HG03045 (cell line): ENCODE results near the gene SLC8B1.

Experiments used
- ATAC-seq: cut with Tn5 transposase; IDR thresholded peaks from one replicate; pipeline ENCODE4 v1.9.1; 2021; ENCODE audit warnings: mild to moderate bottlenecking, moderate library complexity; ENCODE audit not compliant: unreplicated experiment

The SLC8B1 gene

GRCh38 chr12:113325916-113326315, 9.0 kb downstream of the SLC8B1 start:
- ATAC-seq: no peak

GRCh38 chr12:113322343-113322742, 12.6 kb downstream of the SLC8B1 start:
- no peak for ATAC-seq

DNA sequence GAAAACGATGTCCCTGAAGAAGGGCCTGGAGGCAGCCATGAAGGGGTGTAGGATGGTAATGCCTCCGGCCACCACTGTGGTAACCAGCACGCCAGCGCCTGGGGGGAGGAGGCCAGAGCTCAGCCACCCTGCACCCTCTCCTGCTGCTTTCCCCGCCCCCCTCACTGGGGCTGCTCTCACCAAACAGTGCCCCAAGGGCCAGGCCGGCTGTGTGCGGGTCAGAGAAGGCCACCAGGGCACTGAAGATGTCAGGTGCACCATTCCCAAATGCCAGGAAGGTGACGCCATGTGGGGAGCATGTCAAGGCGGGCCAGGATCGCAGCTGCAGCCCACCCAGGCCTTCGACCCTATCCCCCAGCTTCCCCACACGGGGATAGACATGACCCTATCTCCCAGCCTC, 14.5 kb downstream of the SLC8B1 start:
- no peak for ATAC-seq

DNA sequence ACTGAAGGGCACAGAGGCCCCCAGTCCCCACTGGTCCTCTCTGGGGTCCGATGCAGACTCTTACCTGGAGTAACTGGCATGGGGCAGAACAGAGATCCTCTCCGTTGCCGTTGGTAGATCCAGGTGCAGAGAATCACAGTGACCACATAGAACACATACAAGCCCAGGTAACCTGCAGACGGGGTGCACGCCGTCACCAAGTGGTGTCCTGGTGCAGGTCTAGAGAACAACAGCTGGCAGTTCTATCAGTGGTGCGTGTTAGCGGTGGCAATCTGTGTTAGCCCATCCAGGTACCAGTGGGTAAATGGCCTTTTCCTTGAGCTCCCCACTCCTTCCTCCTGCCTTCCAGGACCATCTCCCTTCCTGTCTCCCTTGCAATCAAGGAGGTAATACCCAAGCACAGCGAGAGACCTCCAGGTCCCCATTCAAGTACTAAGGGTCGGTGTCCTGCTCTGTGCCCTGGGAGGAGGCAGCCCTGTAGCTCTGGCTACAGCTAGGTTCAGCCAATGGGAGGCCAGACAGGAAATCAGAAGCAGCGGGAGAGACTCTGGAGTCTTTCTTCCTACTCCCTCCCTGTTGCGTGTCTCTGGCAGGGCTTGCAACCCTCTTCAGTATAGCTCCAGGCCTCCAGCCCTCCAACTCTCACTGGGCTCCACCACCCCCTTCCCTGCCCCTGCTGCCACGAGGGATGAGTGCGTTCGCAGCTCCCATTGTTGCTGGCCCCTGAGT, 15.8 kb downstream of the SLC8B1 start:
- no peak for ATAC-seq

GRCh38 chr12:113318046-113318656, 16.8 kb downstream of the SLC8B1 start:
- ATAC-seq: no peak

GRCh38 chr12:113317122-113317521, 17.8 kb downstream of the SLC8B1 start:
- ATAC-seq: no peak

- ATAC-seq: no peak
These were observed 18.8 kb downstream of the SLC8B1 start for GRCh38 chr12:113316155-113316554.

GRCh38 chr12:113315358-113315757, 19.6 kb downstream of the SLC8B1 start:
- no peak for ATAC-seq

DNA sequence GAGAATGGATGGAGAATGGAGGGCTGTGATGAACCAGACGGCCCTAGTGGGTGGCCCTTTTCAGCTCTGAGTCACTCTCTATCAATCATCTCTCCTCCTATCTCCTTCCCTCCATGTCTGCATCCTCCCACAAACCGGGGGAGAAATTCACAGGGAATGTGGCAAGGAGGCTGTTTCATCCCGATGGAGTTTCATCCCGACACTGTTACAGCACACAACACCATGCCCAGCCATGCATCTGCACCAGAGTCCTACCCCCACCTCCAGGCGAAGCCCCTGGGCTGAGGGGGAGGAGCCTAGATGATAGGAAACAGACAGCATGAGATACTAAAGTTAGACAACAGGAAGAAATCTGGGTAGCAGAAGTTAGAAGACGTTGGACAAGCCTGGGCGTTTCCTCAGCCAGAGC, 20.8 kb downstream of the SLC8B1 start:
- no peak for ATAC-seq

DNA sequence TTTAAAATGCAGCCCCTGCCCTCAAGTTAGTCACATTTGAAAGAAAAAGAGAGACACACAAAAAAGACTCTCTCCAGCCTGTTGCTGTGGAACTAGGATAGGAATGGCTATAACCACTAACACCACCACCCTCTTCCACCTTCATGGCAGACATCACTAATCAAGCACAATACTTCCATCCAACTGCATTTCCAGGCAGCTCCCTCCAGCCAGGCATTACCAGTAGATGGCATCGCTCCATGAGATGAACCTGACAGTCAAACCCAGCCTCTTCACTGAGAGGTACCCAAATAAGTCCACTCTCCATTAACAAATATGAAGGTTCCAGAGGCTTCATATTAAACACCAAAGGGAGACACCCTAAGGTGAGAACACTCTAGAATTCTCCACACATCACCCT, 24.4 kb downstream of the SLC8B1 start:
- no peak for ATAC-seq

DNA sequence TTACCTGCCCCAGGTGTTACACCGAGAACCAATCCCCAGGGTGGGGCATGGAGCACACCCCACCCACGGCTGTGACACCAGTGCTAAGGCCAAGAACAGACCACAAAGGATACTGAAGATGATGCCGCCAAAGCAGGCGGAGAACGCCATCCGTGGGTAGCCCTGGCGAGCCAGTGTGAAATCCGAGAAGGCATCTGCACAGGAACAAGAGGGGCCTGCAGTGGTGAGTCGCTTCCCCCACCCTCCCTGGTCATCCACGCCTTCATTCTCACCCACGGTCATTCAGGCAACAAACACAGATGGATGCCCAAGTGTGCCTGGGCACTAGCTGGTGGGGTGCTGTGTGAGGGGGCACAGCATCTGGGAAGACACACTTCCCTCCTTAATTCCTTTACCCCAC, 28.5 kb downstream of the SLC8B1 start:
- ATAC-seq: no peak

DNA sequence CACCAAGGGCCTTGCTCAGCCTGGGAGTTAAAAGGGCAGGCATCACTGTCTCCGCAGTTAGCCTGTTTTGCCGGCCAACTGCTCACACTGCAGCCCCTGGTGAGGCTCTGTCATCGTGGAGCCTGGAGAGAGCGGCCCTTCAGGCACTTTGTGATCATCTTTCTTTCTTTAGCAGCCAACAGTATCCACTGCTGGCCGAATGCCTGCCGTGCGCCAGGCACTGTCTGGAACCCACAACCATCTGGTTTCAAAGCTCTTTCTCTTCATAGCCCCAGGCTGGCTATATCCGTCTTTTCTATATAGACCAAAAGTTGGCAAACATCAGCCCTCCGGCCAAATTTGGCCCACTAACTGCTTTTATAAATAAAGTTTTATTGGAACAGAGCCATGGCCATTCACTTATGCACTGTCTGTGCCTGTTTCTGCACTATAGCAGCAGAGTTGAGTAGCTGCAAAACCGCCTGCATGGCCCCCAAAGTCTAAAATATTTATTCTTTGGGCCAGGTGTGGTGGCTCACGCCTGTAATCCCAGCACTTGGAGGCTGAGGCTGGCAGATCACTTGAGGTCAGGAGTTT, 29.5 kb downstream of the SLC8B1 start:
- no peak for ATAC-seq

GRCh38 chr12:113302886-113303640, 31.8 kb downstream of the SLC8B1 start:
- no peak for ATAC-seq

- ATAC-seq: no peak
These were observed 32.4 kb downstream of the SLC8B1 start for GRCh38 chr12:113302466-113302865.

GRCh38 chr12:113301811-113302210, 33.1 kb downstream of the SLC8B1 start:
- ATAC-seq: no peak

GRCh38 chr12:113299619-113300237, 35.2 kb downstream of the SLC8B1 start:
- ATAC-seq: no peak

GRCh38 chr12:113298861-113299545, 35.9 kb downstream of the SLC8B1 start:
- ATAC-seq: no peak

- ATAC-seq: no peak
These were observed 36.5 kb downstream of the SLC8B1 start for GRCh38 chr12:113298472-113298817.

DNA sequence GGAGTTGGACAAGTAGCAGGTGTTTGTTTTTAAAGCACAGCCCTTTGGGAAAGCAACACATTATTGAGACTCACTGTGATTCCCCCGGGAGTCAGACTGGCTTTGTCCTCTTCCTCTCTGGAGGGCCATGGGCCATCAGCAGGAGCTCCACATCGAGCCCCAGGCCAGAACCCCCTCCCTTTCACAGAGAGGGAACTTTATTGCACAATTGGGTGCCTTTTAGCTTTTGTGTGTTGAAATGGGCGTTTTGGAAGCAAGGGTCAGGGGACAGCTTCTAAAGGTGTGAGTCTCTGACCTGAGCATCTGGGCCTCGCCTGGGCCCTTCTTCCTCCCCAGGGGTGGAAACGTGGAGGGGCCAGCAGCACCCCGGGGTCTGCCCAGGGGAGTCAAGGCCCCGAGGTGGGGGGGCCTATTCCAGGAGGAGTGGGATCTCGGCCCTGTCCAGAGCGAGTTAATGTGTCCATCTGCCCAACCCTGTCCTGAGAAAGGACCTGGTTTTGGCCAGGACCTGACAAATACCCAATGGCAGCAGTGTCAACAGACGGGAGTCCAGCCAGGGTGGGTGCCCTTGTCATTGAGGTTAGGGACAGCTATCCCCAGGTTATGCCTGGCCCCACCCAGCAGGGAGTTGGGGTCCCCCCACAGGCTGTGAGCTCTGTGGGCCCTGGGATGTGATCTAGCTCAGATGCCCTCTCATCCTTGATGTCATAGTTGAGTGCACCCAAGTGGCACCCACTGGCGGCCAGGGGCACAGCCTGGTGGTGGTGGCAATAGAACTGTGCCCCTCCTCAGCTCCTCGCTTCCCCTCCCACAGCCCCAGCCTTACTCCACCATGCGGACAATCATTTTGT, 37.1 kb downstream of the SLC8B1 start:
- no peak for ATAC-seq

GRCh38 chr12:113297214-113297587, 37.7 kb downstream of the SLC8B1 start:
- ATAC-seq: no peak
